NCI-H526 treated with DMSO at 0.1 percent for 48 hours (cell line): ENCODE data around the gene THAP2.
"Not testable (repeated sequence)": the region's sequence is repeated elsewhere in the genome, so short reads cannot be mapped to it uniquely, and the experiment has no call there.

Experiments used
- DNase-seq: peaks from one replicate; lab custom pipeline; 2025; lab: John Stamatoyannopoulos, UW

THAP2 gene

DNA sequence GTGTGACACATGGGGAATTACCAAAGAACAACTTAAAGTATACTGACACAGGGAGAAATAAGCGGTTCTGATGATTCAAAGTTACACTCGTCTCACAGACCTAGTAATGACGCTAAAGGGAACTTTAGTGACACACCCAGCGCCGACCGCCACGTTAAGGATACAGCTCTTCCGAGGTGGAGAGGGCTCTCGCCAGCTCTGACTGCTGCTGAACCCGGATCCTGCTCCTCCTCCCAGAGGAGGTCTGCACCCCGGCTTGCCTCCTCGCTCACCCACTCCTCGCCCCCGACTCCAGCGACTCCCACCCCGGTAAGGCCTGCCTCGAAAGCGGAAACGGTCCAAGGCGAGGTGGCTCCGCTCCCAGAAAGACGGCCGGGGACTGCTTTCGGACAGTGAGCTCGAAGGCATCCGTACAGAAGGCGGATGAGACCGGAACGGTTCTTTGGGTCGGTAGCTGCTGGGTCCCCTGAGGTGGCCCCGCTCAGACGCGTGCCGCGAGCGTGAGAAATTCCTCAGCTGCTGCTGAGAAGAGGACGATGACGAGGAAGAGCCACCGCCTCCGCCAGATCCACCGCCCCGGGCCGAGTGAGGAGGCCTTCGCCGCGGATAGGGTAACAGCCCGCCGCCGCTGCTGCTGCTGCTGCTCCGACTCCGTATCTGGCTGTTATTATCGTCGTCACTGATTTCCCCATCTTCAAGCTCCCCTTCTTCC, 1.1 kb upstream of the THAP2 start:
- DNase-seq: no peak

- DNase-seq: peak; percentile 81
Observed at GRCh38 chr12:71664411-71665089, 449 bp downstream of the THAP2 start.

DNA sequence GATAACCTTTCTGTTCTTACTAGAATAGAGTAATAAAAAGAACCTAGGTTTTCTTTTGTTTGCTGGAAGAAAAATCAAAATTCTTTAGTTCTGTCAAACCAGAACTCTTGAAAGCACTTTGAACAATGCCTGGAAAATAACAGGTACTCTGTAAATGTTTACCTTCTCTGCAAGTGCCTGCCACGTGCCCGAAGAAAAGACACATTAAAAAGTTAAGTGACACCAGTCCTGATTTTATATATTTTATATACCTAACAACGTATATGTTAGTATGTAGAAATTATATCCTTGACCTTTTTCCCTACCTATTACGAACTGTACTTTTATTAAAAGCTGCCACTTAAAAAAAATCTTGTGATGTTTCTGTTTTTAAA, 976 bp downstream of the THAP2 start:
- DNase-seq: no peak

DNA sequence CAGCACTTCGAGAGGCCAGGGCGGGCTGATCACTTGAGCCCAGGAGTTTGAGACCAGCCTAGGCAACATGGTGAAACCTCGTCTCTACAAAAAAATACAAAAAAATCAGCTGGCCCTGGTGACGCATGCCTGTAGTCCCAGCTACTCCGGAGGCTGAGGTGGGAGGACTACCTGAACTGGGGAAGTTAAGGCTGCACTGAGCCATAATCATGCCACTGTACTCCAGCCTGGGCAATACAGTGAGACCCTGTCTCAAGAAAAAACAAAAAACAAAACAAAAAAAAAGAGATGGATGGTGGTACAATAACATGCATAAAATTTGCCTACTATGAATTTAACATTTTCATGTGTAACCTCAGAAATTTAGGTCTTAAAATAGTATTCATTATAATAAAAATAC, 2.2 kb downstream of the THAP2 start:
- no peak for DNase-seq

GRCh38 chr12:71671311-71671710, 7.2 kb downstream of the THAP2 start:
- DNase-seq: no peak

DNA sequence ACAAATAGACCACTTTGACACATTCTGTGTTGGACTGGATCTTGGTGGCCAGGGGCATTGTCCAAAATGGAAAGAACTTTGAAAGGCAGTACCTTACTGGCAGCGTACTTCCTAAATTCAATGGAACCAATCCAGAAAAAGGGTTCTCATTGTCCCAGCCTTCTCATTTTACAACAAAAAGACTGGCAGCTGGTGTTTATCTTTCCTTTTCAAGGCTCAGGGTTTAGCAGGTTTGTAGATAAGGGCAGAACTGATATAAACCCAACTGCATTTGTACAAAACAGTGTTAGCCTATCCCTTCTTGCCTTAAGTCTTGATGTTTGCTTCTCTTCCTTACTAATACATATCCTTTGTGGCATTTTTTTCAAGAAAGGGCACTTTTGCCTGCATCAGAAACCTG, 7.7 kb downstream of the THAP2 start:
- DNase-seq: no peak

DNA sequence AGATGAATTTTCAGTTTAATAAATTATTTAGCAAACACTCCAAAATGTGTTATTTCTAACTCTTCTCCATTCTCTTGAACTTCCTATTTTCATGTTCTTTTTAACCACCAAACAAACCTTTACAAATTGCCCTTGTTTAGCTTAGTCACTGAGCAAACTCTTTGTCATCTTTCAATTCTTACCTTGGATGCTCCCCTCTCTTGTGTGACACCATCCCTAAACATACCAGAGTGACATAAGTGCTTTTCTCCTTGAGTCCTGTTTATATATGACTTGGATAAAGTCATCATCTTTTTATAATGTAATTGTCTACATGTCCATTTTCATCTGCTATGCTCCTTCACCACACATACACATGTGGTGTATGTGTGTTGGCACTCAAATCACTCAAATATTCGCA, 18.4 kb downstream of the THAP2 start:
- DNase-seq: no peak

DNA sequence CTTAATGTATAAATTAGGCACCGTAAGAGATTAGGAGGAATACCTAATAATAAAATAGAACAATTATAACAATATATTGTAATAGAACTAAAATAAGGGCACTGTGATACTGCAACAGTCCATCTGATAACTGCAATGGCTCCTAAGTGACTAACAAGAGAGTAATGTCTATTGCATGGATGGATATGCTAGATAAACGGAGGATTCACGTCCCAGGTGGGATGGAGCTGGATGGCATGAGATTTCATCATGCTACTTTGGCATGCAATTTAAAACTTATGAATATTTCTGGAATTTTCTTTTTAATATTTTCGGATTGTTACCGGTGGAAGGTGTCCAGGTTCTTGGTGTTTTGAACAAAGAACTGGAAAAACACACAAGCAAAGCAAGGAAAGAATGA, 19.5 kb downstream of the THAP2 start:
- DNase-seq: no peak

DNA sequence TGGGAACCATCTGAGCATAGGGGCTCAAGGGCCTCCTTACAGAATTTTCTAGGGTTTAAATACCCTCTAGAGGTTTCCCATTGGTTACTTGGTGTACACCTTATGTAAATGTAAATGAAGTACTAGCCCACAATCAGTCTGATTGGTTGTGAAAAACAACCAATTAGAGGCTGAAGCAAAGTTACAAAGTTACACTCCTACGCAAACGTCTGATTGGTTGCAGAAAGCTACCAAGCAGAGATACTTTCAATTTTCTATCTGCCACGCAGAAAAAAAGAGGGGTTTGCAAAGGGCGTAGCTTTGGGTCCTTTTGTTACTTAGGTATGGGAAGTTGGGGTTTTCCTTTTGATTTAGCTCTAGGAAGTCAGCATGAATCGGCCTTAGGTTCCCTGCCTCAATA, 20.0 kb downstream of the THAP2 start:
- DNase-seq: no peak

DNA sequence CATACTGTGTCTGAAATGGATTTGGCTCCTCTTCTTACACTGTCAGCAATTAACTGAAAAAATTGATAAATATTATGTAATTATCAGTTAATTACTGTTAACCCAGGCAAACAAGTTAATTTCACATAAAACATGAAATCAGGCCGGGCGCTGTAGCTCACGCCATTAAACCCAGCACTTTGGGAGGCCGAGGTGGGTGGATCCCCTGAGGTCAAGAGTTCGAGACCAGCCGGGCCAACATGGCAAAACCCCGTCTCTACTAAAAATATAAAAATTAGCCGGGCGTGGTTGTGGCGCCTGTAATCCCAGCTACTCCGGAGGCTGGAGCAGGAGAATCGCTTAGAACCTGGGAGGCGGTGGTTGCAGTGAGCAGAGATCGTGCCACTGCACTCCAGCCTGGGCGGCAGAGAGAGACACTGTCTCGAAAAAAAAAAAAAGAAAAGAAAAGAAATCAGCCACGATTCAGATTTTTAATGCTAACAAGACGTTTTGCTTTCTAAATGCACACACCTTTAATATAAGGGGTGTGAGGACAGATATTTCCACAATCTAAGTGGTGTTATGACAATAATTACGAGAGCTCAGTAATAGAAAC, 21.3 kb downstream of the THAP2 start:
- DNase-seq: no peak

DNA sequence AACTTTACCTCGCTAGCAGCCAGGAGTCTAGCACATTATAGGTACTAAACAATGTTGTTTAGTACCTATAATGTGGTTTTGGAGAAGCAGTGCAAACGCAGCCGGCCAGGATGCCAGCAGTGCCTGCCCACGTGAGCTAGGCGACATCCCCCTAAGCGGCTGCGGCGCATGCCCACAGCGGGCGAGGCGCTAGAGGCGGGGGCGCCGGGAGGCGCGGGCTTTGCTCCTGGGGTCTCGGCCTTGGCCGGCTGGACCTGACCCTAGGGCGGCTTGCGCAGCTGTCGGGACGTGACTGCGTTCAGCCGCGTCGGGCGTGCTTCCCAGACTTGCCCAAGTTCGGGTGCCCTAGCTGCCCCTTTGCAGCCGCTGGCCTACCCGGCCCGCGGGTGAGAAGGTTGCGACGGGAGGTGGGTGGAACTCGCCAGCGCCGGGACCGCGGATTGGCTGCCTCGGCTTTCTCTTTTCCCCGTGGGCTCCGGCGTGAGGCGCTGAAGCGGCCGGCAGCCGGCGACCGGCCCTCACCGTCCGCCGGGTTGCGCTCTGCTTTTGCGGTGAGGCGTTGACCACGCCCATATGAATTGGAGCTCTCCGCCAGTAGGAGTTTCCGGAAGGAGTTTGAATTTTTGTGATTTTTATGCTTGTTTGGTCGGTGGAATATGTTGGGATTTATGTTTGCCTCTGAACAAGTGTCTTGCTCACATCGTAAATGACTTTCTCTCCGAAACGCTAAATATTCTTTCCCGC, 22.0 kb downstream of the THAP2 start, which contains the start of gene TMEM19:
TMEM19 (plus strand) TSS at position 169 of the 744 bp plus-strand sequence. CDS start 599 bp downstream, outside the sequence.
- peak; percentile 85 for DNase-seq

DNA sequence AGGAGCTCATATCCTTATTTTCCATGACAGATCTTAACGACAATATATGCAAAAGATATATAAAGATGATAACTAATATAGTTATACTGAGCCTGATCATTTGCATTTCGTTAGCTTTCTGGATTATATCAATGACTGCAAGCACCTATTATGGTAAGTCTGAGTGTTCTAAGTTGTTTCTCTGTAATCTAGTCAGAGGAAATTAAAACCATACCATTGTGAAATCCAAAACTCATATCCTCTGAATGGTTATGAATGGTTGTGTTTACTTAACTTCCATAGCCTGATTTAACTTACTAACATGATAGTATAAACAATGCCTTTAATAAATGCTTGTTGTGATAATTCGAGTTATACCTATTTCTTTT, 22.5 kb downstream of the THAP2 start:
- no peak for DNase-seq

DNA sequence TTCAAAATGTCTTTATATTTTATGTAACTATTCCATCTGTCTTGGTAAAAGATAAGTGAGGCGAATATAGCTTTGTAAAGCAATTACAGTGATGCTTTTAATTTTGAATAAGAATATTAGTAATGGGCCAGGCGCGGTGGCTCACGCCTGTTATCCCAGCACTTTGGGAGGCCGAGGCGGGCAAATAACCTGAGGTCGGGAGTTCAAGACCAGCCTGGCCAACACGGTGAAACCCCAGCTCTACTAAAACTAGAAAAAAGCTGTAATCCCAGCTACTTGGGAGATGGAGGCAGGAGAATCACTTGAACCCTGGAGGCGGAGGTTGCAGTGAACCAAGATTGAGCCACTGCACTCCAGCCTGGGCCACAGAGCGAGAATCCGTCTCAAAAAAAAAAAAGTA, 23.1 kb downstream of the THAP2 start:
- DNase-seq: not testable (repeated sequence)

DNA sequence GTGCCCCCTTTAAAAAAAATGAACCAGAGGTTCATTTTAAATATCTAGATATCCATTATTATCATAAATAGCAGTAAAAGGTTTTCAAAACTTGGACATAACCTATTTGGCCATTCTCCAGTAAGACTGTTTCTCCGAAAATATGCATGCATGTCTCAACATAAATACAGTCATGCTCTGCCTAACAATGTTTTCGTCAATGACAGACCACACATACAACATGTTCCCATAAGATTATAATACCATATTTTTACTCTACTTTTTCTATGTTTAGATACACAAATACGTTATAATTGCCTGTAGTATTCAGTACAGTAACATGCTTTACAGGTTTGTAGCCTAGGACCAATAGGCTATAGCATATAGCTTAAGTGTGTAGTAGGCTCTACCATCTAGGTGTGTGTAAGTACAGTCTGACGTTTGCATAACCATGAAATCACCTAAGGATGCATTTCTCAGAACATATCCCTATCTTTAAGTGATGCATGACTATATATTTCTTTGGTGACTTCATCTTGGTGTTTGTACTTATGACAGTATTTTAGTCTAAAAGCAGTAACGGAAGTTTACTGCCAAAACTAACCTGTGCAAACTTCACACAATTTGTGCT, 25.0 kb downstream of the THAP2 start:
- no peak for DNase-seq

DNA sequence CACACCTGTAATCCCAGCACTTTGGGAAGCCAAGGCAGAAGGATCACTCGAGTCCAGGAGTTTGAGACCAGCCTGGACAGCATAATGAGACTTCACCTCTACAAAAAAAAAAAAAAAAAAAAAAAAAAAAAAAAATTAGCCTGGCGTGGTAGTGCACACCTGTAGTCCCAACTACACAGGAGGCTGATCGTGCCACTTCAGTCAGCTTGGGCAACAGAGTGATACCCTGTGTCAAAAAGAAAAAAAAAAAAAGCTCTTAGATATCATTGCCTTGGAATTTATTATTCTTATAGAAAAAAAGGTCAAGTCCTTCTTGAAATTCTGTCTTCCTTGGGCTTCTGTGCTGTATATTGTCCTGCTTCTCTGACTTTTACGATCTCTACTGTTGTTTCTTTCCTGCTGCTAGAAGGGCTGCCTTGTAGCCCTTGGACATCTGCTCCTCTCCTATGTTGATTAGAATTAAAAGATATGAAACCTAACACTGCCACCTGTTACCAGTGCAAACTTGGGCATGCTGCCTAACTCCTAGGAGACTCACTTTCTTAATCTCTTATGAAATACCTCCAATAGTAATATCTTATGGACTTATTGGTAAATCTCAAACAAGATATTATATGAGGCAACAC, 27.5 kb downstream of the THAP2 start:
- peak; percentile 21 for DNase-seq

- DNase-seq: no peak
Observed at GRCh38 chr12:71693126-71693525, 29.0 kb downstream of the THAP2 start.

DNA sequence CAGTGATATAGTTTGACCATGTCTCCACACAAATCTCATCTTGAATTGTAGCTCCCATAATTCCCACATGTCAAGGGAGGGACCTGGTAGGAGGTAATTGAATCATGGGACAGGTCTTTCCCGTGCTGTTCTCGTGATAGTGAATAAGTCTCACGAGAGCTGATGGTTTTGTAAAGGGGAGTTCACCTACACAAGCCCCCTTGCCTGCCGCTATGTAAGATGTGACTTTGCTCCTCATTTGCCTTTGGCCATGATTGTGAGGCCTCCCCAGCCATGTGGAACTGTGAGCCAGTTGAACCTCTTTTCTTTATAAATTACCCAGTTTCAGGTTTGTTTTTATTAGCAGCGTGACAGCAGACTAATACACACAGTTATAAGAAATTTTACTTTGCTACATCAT, 29.6 kb downstream of the THAP2 start:
- DNase-seq: not testable (repeated sequence)

- no peak for DNase-seq
Observed at GRCh38 chr12:71694099-71694820, 30.2 kb downstream of the THAP2 start.

DNA sequence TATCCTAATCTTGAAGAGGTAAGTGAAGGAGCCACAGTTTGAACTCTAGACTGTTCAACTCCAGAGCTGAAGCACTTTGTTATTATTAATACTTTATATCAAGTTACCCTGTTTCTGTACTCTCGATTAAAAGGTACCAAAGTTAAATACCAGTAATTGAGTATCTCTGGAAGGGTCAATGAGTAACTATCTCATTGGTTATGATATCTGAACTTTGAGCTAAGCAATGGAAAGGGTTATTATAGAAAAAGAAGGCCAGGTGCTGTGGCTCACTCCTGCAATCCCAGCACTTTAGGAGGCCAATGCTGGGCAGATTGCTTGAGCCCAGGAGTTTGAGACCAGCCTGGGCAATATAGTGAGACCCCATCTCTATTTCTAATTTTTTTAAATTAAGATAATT, 31.7 kb downstream of the THAP2 start:
- no peak for DNase-seq

GRCh38 chr12:71702181-71702580, 38.1 kb downstream of the THAP2 start:
- DNase-seq: not testable (repeated sequence)

DNA sequence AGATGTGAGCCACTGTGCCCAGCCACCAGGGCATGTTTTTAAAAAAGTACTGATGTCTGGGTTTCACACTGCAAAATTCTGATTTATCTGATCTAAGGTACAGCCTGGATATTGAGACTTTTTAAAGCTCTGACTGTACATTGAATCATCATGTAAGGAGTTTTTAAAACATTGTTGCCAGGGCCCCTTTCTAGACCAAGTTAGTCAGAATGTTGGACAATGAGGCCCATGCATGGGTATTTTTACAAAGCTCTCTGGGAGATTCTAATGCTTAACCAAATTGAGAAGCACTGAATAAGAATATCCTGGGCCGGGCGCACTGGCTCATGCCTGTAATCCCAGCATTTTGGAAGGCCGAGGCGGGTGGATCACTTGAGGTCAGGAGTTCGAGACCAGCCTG, 38.5 kb downstream of the THAP2 start:
- DNase-seq: no peak
